ENCODE data around the gene EIPR1.

GRCh38 chr2:3202926-3203325, 174.7 kb downstream of the EIPR1 start:
- TF ChIP-seq POLR2A (IDR thresholded peaks at IDR 0.05; ENCODE audit: low read depth, low read length) (no peak), EZH2 (IDR thresholded peaks at IDR 0.05; ENCODE audit: borderline replicate concordance, low read depth, low read length, severe bottlenecking) (no peak), CTCF (IDR thresholded peaks at IDR 0.05; ENCODE audit: extremely low read depth in 1 of 2, insufficient read depth in 1 of 2, low read depth in 1 of 2, low read length in 2 of 2) (no peak), MAX (IDR thresholded peaks at IDR 0.05; ENCODE audit: insufficient read depth, insufficient read length) (no peak), POLR2AphosphoS5 (IDR thresholded peaks at IDR 0.05; ENCODE audit: insufficient read depth, low read depth, low read length) (no peak), FOS (IDR thresholded peaks at IDR 0.05; ENCODE audit: borderline replicate concordance, insufficient read depth, low read length) (no peak), MYC (IDR thresholded peaks at IDR 0.05; ENCODE audit: low read depth, low read length) (no peak), GATA2 (IDR thresholded peaks at IDR 0.05; ENCODE audit: insufficient read depth, insufficient read length, low read depth, low read length) (no peak)
